H1 (cell line): ENCODE data around the gene CTRL. TPM values are rescaled to one million over a fixed set of nuclear protein-coding genes. Genes with fewer than 3 reads are reported as not detected.

Source experiments
- CTCF ChIA-PET: fragments of 300-600 bp; sonication (Branson Sonifier 250); formaldehyde crosslinking; loops from one replicate; lab custom pipeline; 2021; ENCODE audit not compliant: partially characterized antibody; lab: Charles Lee
- POLR2A ChIA-PET: fragments of 300-600 bp; sonication (Branson Sonifier 250); formaldehyde crosslinking; loops from one replicate; lab custom pipeline; 2021; ENCODE audit warnings: inconsistent platforms; ENCODE audit not compliant: partially characterized antibody; lab: Charles Lee
- DNase-seq, 2 experiments: peaks; one replicate each; pipeline versions ENCODE4 v3.0.0 to v3.0.0-alpha.2; 2010 to 2022; ENCODE audit warnings: low spot score in 2 of 2, low read depth in 1 of 2, mixed read lengths in 1 of 2
- FAIRE-seq: peaks from 2 replicates; lab custom pipeline; 2011; peaks lifted over from hg19 to GRCh38; lab: Jason Lieb, UNC
- H2AFZ ChIP-seq: 2 replicates; pipeline ENCODE4 v1.8.1; 2012; ENCODE audit warnings: low read length, inconsistent platforms
- H2AK5ac ChIP-seq: 2 replicates; pipeline ENCODE4 v1.6.1; 2013; ENCODE audit warnings: low read depth, low read length
- H2BK120ac ChIP-seq: replicated peaks from 2 replicates; pipeline ENCODE3; 2013; ENCODE audit warnings: low read depth, low read length, inconsistent platforms
- H2BK12ac ChIP-seq: 2 replicates; pipeline ENCODE4 v1.6.1; 2013; ENCODE audit warnings: low read depth, low read length
- H2BK15ac ChIP-seq: 2 replicates; pipeline ENCODE4 v1.6.1; 2013; ENCODE audit warnings: low read length
- H2BK20ac ChIP-seq: 2 replicates; pipeline ENCODE4 v1.6.1; 2013; ENCODE audit warnings: low read length
- H2BK5ac ChIP-seq: 2 replicates; pipeline ENCODE4 v1.6.1; 2013; ENCODE audit warnings: low read depth, low read length
- H3K14ac ChIP-seq: 2 replicates; pipeline ENCODE4 v1.6.1; 2013; ENCODE audit warnings: inconsistent platforms; ENCODE audit not compliant: insufficient read length
- H3K18ac ChIP-seq: 2 replicates; pipeline ENCODE4 v1.6.1; 2013; ENCODE audit warnings: low read length; ENCODE audit errors: extremely low read depth
- H3K23ac ChIP-seq: 2 replicates; pipeline ENCODE4 v1.6.1; 2013; ENCODE audit warnings: inconsistent platforms; ENCODE audit not compliant: insufficient read length
- H3K23me2 ChIP-seq: 2 replicates; pipeline ENCODE4 v1.6.1; 2013; ENCODE audit warnings: low read depth, low read length
- H3K27ac ChIP-seq: 2 replicates; pipeline ENCODE4 v1.6.1; 2011; ENCODE audit warnings: low read depth, low read length, inconsistent platforms
- H3K27me3 ChIP-seq, 4 experiments: replicated peaks in 1 of 4; 1 replicate in 1 of 4; 2 replicates in 3 of 4; pipeline versions ENCODE4 v1.6.1 to v1.8.1; 2011 to 2013; ENCODE audit warnings: low read length in 3 of 4, mild to moderate bottlenecking in 3 of 4, inconsistent platforms in 2 of 4, mixed read lengths in 2 of 4, moderate library complexity in 1 of 4; ENCODE audit not compliant: control insufficient read depth in 3 of 4, insufficient read depth in 3 of 4; ENCODE audit errors: extremely low read depth in 1 of 4
- H3K36me3 ChIP-seq, 4 experiments: 2 replicates each; pipeline versions ENCODE4 v1.6.1 to v1.8.1; 2011 to 2013; ENCODE audit warnings: mild to moderate bottlenecking in 4 of 4, low read length in 3 of 4, moderate library complexity in 2 of 4, control low read depth in 1 of 4, inconsistent platforms in 1 of 4; ENCODE audit not compliant: insufficient read depth in 4 of 4, control insufficient read depth in 2 of 4
- H3K4ac ChIP-seq: replicated peaks from 2 replicates; pipeline ENCODE3; 2013; ENCODE audit warnings: low read length, low read depth, mixed read lengths, inconsistent platforms; ENCODE audit not compliant: insufficient read length
- H3K4me1 ChIP-seq, 4 experiments: replicated peaks in 1 of 4; 1 replicate in 1 of 4; 2 replicates in 3 of 4; pipeline versions ENCODE4 v1.6.1 to v1.8.1; 2011 to 2013; ENCODE audit warnings: low read length in 3 of 4, inconsistent platforms in 2 of 4, mixed read lengths in 1 of 4; ENCODE audit not compliant: insufficient read depth in 4 of 4, control insufficient read depth in 3 of 4
- H3K4me2 ChIP-seq, 2 experiments: 2 replicates each; pipeline versions ENCODE4 v1.6.1 to v1.8.1; 2011 to 2013; ENCODE audit warnings: low read depth in 2 of 2, low read length in 2 of 2, control low read depth in 1 of 2, inconsistent platforms in 1 of 2, mild to moderate bottlenecking in 1 of 2; ENCODE audit not compliant: insufficient read depth in 1 of 2
- H3K4me3 ChIP-seq, 4 experiments: fragments of 200-600, 300-600 bp in 1 of 4; sonication (generic), shearing (Covaris generic), sonication (Bioruptor Twin) in 1 of 4; 2 replicates each; pipeline versions ENCODE4 v1.5.1 to v1.8.1; 2011 to 2016; ENCODE audit warnings: low read length in 4 of 4, low read depth in 3 of 4, control low read depth in 2 of 4, inconsistent platforms in 2 of 4, mild to moderate bottlenecking in 2 of 4, mixed read lengths in 1 of 4, moderate library complexity in 1 of 4; ENCODE audit not compliant: insufficient read depth in 2 of 4; ENCODE audit errors: extremely low read depth in 1 of 4
- H3K56ac ChIP-seq: replicated peaks from 2 replicates; pipeline ENCODE3; 2013; ENCODE audit warnings: low read depth, mild to moderate bottlenecking, mixed read lengths, low read length, inconsistent platforms; ENCODE audit not compliant: insufficient read length
- H3K79me1 ChIP-seq: 2 replicates; pipeline ENCODE4 v1.6.1; 2013; ENCODE audit warnings: low read depth, low read length, control low read depth
- H3K79me2 ChIP-seq, 2 experiments: 2 replicates each; pipeline versions ENCODE4 v1.6.1 to v1.8.1; 2012 to 2013; ENCODE audit warnings: low read length in 2 of 2, mild to moderate bottlenecking in 2 of 2, inconsistent platforms in 1 of 2; ENCODE audit not compliant: insufficient read depth in 2 of 2, control insufficient read depth in 1 of 2
- H3K9ac ChIP-seq, 4 experiments: replicated peaks in 1 of 4; 1 replicate in 1 of 4; 2 replicates in 3 of 4; pipeline versions ENCODE4 v1.6.1 to v1.8.1; 2011 to 2013; ENCODE audit warnings: low read depth in 3 of 4, low read length in 3 of 4, control low read depth in 2 of 4, mild to moderate bottlenecking in 2 of 4, moderate library complexity in 2 of 4, inconsistent platforms in 1 of 4; ENCODE audit errors: extremely low read depth in 1 of 4
- H3K9me3 ChIP-seq, 2 experiments: 2 replicates each; pipeline versions ENCODE4 v1.6.1 to v1.8.1; 2012 to 2013; ENCODE audit warnings: mild to moderate bottlenecking in 2 of 2, moderate library complexity in 2 of 2, control low read depth in 1 of 2, inconsistent platforms in 1 of 2, low read depth in 1 of 2, low read length in 1 of 2, mixed read lengths in 1 of 2; ENCODE audit not compliant: insufficient read depth in 2 of 2
- H4K20me1 ChIP-seq, 2 experiments: replicated peaks in 1 of 2; 2 replicates each; pipeline versions ENCODE3 to v1.8.1; 2011 to 2013; ENCODE audit warnings: inconsistent platforms in 2 of 2, low read length in 2 of 2, mild to moderate bottlenecking in 1 of 2; ENCODE audit not compliant: insufficient read depth in 2 of 2, control insufficient read depth in 1 of 2
- H4K5ac ChIP-seq: 2 replicates; pipeline ENCODE4 v1.6.1; 2013; ENCODE audit warnings: low read length, low read depth, mixed read lengths, inconsistent platforms; ENCODE audit not compliant: insufficient read length
- H4K8ac ChIP-seq: 2 replicates; pipeline ENCODE4 v1.8.0; 2013; ENCODE audit warnings: mild to moderate bottlenecking, moderate library complexity, low read length, inconsistent platforms; ENCODE audit not compliant: insufficient read depth; ENCODE audit errors: extremely low read depth
- H4K91ac ChIP-seq: replicated peaks from 2 replicates; pipeline ENCODE3; 2013; ENCODE audit warnings: low read length, mixed read lengths, inconsistent platforms; ENCODE audit not compliant: insufficient read length
- E2F6 ChIP-seq: IDR thresholded peaks from 2 replicates; pipeline ENCODE4 v1.6.1; 2012; ENCODE audit warnings: inconsistent platforms
- TBP ChIP-seq: IDR thresholded peaks from 2 replicates; pipeline ENCODE4 v1.6.1; 2011; ENCODE audit warnings: low read depth, low read length, improper control_type of control experiment
- TEAD4 ChIP-seq: IDR thresholded peaks from 2 replicates; pipeline ENCODE4 v1.6.1; 2012; ENCODE audit warnings: low read depth, low read length, inconsistent platforms, mixed read lengths
- WGBS, 2 experiments: shearing (Covaris generic) in 1 of 2; methylation state at CpG; one replicate each; pipeline versions ENCODE4 v1.1.6 to v1.1.7; 2013 to 2015; ENCODE audit warnings: low lambda C conversion rate in 2 of 2, mixed read lengths in 2 of 2, inconsistent platforms in 1 of 2, low coverage in 1 of 2, missing lambda C conversion rate in 1 of 2; ENCODE audit not compliant: insufficient replicate concordance in 2 of 2, insufficient coverage in 1 of 2, insufficient read length in 1 of 2; ENCODE audit errors: extremely low coverage in 1 of 2, missing lambda C conversion rate in 1 of 2; 5-methylcytosine and 5-hydroxymethylcytosine counted together
- polyA plus RNA-seq, 7 experiments: library from polyadenylated mRNA; depleted of rRNA in 3 of 7; stranded (reverse) in 5 of 7; unstranded in 2 of 7; fragments of >200 nt in 5 of 7; fragments of 200-250 nt in 2 of 7; gene quantifications; 1 replicate in 5 of 7; 2 replicates in 1 of 7; 4 replicates in 1 of 7; pipeline versions ENCODE4 v1.2.1 to v1.2.3, GENCODE V29; 2011 to 2013; ENCODE audit warnings: missing spikeins in 2 of 7, mixed read lengths in 2 of 7
- total RNA-seq: library from RNA; stranded (reverse); fragmentation: NEBNext Ultra II Directional; extraction: Animal tissue kit (Norgen Biotek cat#: 25700); gene quantifications from 2 replicates; pipeline ENCODE4 v1.2.1, GENCODE V29; 2021

Gene CTRL
- total and polyA plus RNA-seq, 2 of the 8 experiments (the other 6 are each of a cell fraction or from before 2014, with no cell fraction given), result 1.7 to 4.2 TPM

DNA sequence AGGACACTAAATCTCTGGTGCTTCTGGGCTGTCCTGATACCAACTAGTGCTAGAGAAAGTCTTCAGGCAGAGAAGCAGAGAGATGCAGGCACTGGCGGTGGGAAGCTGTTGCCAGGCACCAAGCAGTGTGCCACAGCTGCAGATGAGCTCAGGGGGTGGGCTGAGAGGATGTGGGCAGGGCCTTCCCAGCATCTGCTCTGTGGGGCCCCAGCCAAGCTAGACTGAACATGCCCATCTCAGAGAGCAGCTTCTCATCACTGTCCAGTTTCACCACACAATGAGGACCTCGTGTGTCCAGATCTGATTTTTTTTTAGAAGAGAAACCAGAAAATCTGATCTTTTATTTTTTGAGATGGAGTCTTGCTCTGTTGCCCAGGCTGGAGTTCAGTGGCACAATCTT lies 21.5 kb downstream of the CTRL start:
- TF ChIP-seq TBP, result no peak
- no peak for TF ChIP-seq TEAD4
- no peak for TF ChIP-seq E2F6
- H3K4me2 ChIP-seq, result no peak overlapping the region

More for the DNA sequence above, 21.5 kb downstream of the CTRL start:
- Histone ChIP-seq H3K4me3 (no peak overlapping the region), H2AK5ac (no peak overlapping the region), H3K79me2 (no peaks in the 10 kb centered on the region), H3K23ac (no peak overlapping the region), H4K8ac (no peak overlapping the region), H3K56ac (no peak overlapping the region), H2BK20ac (no peak overlapping the region), H4K5ac (no peak overlapping the region), H3K27me3 (no peaks in the 10 kb centered on the region), H3K79me1 (peaks cover 8% of the 10 kb centered on the region; the same call in 1 of the 2 replicates), H4K91ac (no peak overlapping the region), H3K4ac (no peak overlapping the region), H3K9me3 (no peaks in the 10 kb centered on the region), H2BK15ac (no peak overlapping the region), H3K27ac (no peak overlapping the region), H4K20me1 (peaks cover 0 to 4% of the 10 kb centered on the region in 2 experiments), H2AFZ (no peak overlapping the region), H3K36me3 (peaks cover 0 to 17% (median 5%) of the 10 kb centered on the region in 4 experiments; a peak in 5 of 8 replicates), H3K18ac (no peak overlapping the region), H3K4me1 (peaks cover 0 to 6% (median 3%) of the 10 kb centered on the region in 4 experiments; a peak in 4 of 7 replicates), H3K9ac (no peak overlapping the region), H3K23me2 (no peaks in the 10 kb centered on the region; the same call in 1 of the 2 replicates), H2BK120ac (no peak overlapping the region), H3K14ac (no peak overlapping the region), H2BK12ac (no peak overlapping the region), H2BK5ac (no peak overlapping the region)
- FAIRE-seq, result no peak
- WGBS, 2 experiments, result 91% methylated on average over 2 of the region's 2 CpGs; no CpG with 5 or more reads in 1 of the 2 experiments
- no peak for DNase-seq
- ChIA-PET POLR2A (interaction anchor here (0.7 to 3.4 kb wide), 3 partner anchors 25 to 196 kb away, joined by 3 to 9 read pairs (median 3); no protein-coding TSS in a partner anchor), CTCF (interaction anchor here (0.6 to 7.6 kb wide), 8 partner anchors 13 to 202 kb away, joined by 3 to 74 read pairs (median 5); partner anchors contain the start of gene NRN1L)
